ENCODE measurements around the gene TACC2.

Gene TACC2

GRCh38 chr10:122227754-122228153 lies 238.8 kb downstream of the TACC2 start:
- Histone ChIP-seq H3K27ac (ENCODE audit: low read length) (no peak overlapping the region), H3K9me3 (ENCODE audit: insufficient read depth, low read length, severe bottlenecking) (no peaks in the 10 kb centered on the region), H2AFZ (ENCODE audit: low read depth, low read length) (no peak overlapping the region), H3K36me3 (ENCODE audit: insufficient read depth, low read length) (no peaks in the 10 kb centered on the region), H3K4me1 (ENCODE audit: insufficient read depth, low read length) (no peaks in the 10 kb centered on the region), H3K27me3 (ENCODE audit: insufficient read depth, low read length, poor library complexity) (peaks cover 9% of the 10 kb centered on the region), H3K4me2 (ENCODE audit: insufficient read depth, low read length) (no peak overlapping the region), H3K79me2 (ENCODE audit: insufficient read depth, low read length) (no peaks in the 10 kb centered on the region), H3K9ac (ENCODE audit: low read depth, low read length) (no peak overlapping the region), H4K20me1 (ENCODE audit: insufficient read depth, low read length) (no peaks in the 10 kb centered on the region), H3K4me3 (ENCODE audit: low read depth in 1 of 2, low read length in 2 of 2) (no peak overlapping the region)
- DNase-seq (no peak), ATAC-seq (ENCODE audit: insufficient read depth, low read depth) (no peak)
- no peak for TF ChIP-seq CTCF (IDR thresholded peaks at IDR 0.05; ENCODE audit: borderline replicate concordance, extremely low read depth, low read length, poor library complexity, severe bottlenecking)
- TF ChIP-seq EZH2 (IDR thresholded peaks at IDR 0.05; ENCODE audit: borderline replicate concordance, low read depth, low read length, severe bottlenecking), result no peak

GRCh38 chr10:122229666-122230065 lies 240.7 kb downstream of the TACC2 start:
- H3K4me2 ChIP-seq (ENCODE audit: insufficient read depth, low read length), result no peak overlapping the region
- DNase-seq (no peak), ATAC-seq (ENCODE audit: insufficient read depth, low read depth) (no peak)
- no peaks in the 10 kb centered on the region for H3K4me1 ChIP-seq (ENCODE audit: insufficient read depth, low read length)
- no peak overlapping the region for H3K27ac ChIP-seq (ENCODE audit: low read length)
- H3K27me3 ChIP-seq (ENCODE audit: insufficient read depth, low read length, poor library complexity), result peaks cover 3% of the 10 kb centered on the region
- no peak overlapping the region for H3K4me3 ChIP-seq (ENCODE audit: low read depth in 1 of 2, low read length in 2 of 2)
- H4K20me1 ChIP-seq (ENCODE audit: insufficient read depth, low read length), result no peaks in the 10 kb centered on the region
- no peak overlapping the region for H2AFZ ChIP-seq (ENCODE audit: low read depth, low read length)
- no peak overlapping the region for H3K9ac ChIP-seq (ENCODE audit: low read depth, low read length)
- no peaks in the 10 kb centered on the region for H3K79me2 ChIP-seq (ENCODE audit: insufficient read depth, low read length)
- no peaks in the 10 kb centered on the region for H3K9me3 ChIP-seq (ENCODE audit: insufficient read depth, low read length, severe bottlenecking)
- H3K36me3 ChIP-seq (ENCODE audit: insufficient read depth, low read length), result no peaks in the 10 kb centered on the region
- no peak for TF ChIP-seq CTCF (IDR thresholded peaks at IDR 0.05; ENCODE audit: borderline replicate concordance, extremely low read depth, low read length, poor library complexity, severe bottlenecking)
- no peak for TF ChIP-seq EZH2 (IDR thresholded peaks at IDR 0.05; ENCODE audit: borderline replicate concordance, low read depth, low read length, severe bottlenecking)

- TF ChIP-seq EZH2 (IDR thresholded peaks at IDR 0.05; ENCODE audit: borderline replicate concordance, low read depth, low read length, severe bottlenecking) (no peak), CTCF (IDR thresholded peaks at IDR 0.05; ENCODE audit: borderline replicate concordance, extremely low read depth, low read length, poor library complexity, severe bottlenecking) (no peak)
- H4K20me1 ChIP-seq (ENCODE audit: insufficient read depth, low read length), result no peaks in the 10 kb centered on the region
Observed at GRCh38 chr10:122230222-122230621, 241.3 kb downstream of the TACC2 start.

DNA sequence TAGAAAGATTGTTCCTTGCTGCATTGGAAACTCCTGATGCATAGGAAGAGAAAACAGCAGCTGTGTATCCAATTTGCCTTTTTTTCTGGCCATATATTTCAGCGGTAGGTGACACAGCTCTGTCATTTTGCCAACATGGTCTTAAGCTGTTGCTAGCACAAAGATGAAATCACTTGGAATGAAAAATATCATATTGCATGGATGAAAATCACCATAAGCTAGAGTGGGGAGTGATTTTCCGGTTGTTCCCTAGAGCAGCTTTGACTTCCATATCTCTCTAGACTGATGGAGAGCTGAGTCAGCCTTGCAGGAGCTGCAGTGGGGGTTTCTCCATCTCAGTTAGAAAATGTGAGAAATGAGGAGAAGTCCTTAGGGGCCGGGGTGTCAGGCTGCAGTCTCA lies 243.8 kb downstream of the TACC2 start:
- no peaks in the 10 kb centered on the region for H3K79me2 ChIP-seq (ENCODE audit: insufficient read depth, low read length)
- no peaks in the 10 kb centered on the region for H3K4me1 ChIP-seq (ENCODE audit: insufficient read depth, low read length)
- TF ChIP-seq EZH2 (IDR thresholded peaks at IDR 0.05; ENCODE audit: borderline replicate concordance, low read depth, low read length, severe bottlenecking), result no peak
- TF ChIP-seq CTCF (IDR thresholded peaks at IDR 0.05; ENCODE audit: borderline replicate concordance, extremely low read depth, low read length, poor library complexity, severe bottlenecking), result no peak
- H3K27me3 ChIP-seq (ENCODE audit: insufficient read depth, low read length, poor library complexity), result peaks cover 3% of the 10 kb centered on the region
- no peaks in the 10 kb centered on the region for H4K20me1 ChIP-seq (ENCODE audit: insufficient read depth, low read length)
- H3K4me3 ChIP-seq (ENCODE audit: low read depth in 1 of 2, low read length in 2 of 2), result no peak overlapping the region
- H3K36me3 ChIP-seq (ENCODE audit: insufficient read depth, low read length), result no peaks in the 10 kb centered on the region
- H3K27ac ChIP-seq (ENCODE audit: low read length), result no peak overlapping the region
- no peaks in the 10 kb centered on the region for H3K9me3 ChIP-seq (ENCODE audit: insufficient read depth, low read length, severe bottlenecking)
- DNase-seq, result no peak
- no peak overlapping the region for H3K9ac ChIP-seq (ENCODE audit: low read depth, low read length)
- ATAC-seq (ENCODE audit: insufficient read depth, low read depth), result no peak
- no peak overlapping the region for H3K4me2 ChIP-seq (ENCODE audit: insufficient read depth, low read length)
- H2AFZ ChIP-seq (ENCODE audit: low read depth, low read length), result no peak overlapping the region

More at GRCh38 chr10:122230222-122230621, 241.3 kb downstream of the TACC2 start:
- H3K36me3 ChIP-seq (ENCODE audit: insufficient read depth, low read length), result no peaks in the 10 kb centered on the region
- DNase-seq (no peak), ATAC-seq (ENCODE audit: insufficient read depth, low read depth) (no peak)
- no peak overlapping the region for H3K9ac ChIP-seq (ENCODE audit: low read depth, low read length)
- H3K4me3 ChIP-seq (ENCODE audit: low read depth in 1 of 2, low read length in 2 of 2), result no peak overlapping the region
- no peaks in the 10 kb centered on the region for H3K79me2 ChIP-seq (ENCODE audit: insufficient read depth, low read length)
- H3K4me1 ChIP-seq (ENCODE audit: insufficient read depth, low read length), result no peaks in the 10 kb centered on the region
- H2AFZ ChIP-seq (ENCODE audit: low read depth, low read length), result no peak overlapping the region
- H3K27me3 ChIP-seq (ENCODE audit: insufficient read depth, low read length, poor library complexity), result peaks cover 3% of the 10 kb centered on the region
- no peaks in the 10 kb centered on the region for H3K9me3 ChIP-seq (ENCODE audit: insufficient read depth, low read length, severe bottlenecking)
- H3K4me2 ChIP-seq (ENCODE audit: insufficient read depth, low read length), result no peak overlapping the region
- H3K27ac ChIP-seq (ENCODE audit: low read length), result no peak overlapping the region

Measured in DND-41 (cell line).